EH (cell line): ENCODE data around the gene SNX32.
A peak's percentile ranks its signal among the peaks of the same experiment; 100 is the strongest.

Source experiments
- DNase-seq: peaks from one replicate; pipeline ENCODE4 v3.0.0-alpha.2; 2015; ENCODE audit warnings: low read depth

Gene SNX32

DNA sequence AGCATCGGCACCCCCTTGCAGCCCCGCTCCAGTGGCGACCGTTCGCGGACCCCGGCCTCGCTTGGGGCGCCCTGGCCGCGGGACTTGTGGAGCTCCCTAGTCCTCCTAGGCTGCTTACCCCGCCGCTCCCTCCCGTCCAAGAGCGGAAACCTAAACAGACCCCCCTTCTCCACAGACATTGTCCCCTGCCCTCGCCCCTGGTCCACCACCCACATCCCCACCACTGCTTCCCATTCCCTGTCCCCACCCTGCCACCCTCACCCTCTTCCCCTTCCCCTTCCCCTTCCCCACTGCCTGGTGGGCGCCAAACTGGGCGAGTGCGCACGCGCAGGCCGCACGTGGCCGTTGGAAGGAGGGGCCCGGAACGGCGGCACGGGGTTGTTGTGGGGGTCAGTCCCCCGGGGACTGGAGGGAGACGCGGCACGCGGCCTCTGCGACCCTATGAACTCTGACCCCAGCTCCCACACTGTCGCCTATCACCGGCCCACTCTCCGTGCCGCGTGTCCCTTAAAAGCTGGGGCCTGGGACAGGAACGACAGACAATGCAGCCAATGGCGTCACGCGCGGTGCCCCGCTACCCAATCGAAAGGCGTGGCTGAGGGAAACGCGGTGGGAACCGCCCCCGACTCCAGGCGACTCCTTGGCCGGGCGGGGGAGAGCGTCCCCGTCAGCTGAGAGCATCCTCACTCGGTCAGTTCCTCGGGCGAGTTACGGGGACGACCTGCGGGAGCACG, at the start of gene SNX32:
TSS of gene SNX32 (plus strand) at position 667 of the 734 bp plus-strand sequence. CDS start 103 bp downstream, outside the sequence.
- peak; percentile 89 for DNase-seq

DNA sequence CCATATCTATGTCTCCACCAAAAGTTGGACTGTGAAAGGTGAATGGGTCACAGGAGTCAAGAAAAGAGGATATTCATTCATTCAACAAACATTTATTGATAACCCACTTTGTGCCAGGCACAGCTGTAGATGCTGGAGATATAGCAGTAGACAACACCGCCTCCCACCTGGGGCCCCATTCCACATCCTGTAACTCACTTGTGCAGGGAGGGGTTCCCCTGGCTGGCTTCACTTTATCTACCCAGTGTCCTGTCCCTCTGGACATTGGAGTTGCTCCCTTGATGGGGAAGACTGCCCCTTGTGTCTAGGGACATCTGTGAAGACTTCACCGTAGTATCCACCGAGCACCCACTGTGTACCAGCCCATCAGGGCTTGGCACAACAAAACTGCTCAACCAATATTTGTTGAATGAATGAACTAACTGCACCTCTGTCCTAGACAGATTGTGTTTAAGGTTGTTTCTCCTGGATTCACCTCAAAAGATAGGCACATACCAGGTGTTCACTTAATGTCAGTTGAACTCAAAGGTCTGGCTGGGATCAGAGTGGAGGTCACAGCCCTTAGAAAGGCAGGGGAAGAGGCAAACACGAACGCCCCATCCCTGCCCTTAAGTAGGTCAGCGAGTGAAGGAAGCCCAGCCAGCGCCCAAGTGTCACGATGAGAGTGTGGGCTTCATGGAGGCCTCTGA, 48.3 kb upstream of the SNX32 start:
- no peak for DNase-seq

DNA sequence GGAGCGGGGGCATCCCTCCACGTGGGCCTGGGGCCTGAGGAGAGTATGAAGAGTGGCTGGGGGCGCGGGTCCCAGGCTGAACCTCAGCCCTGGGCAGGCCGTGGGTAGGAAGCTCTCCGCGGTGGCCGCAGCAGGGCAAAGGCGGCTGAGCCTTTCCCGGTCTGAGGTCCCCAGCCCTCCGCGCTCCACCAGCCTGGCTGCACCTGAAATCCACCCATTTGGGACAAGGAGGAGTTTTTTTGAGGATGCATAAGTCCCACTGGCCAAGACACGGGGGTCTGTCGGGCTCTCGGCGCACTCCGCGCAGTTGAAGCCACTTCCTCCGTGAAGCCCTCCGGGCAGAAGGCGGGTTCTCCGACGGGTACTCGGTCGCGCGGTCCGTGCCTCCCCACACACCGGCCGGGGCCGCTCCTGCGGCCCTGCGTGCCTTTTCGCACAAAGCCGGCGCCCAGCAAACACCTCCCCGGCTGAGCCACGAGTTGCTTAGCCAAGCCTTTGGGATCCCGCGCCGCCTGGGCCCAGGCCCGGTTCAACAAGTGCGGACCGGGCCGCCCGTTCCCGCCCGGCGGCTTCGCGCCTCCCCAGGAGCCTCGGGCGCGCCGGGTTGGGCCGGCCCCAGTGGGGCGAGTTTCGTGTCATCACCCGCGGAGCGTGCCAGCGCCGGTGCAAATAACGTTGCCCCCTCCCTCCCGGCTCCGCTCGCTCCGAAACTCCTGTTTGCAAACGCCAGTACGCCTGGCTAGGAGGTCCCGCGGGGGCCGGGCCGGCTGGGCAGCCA, 47.6 kb upstream of the SNX32 start:
- no peak for DNase-seq

DNA sequence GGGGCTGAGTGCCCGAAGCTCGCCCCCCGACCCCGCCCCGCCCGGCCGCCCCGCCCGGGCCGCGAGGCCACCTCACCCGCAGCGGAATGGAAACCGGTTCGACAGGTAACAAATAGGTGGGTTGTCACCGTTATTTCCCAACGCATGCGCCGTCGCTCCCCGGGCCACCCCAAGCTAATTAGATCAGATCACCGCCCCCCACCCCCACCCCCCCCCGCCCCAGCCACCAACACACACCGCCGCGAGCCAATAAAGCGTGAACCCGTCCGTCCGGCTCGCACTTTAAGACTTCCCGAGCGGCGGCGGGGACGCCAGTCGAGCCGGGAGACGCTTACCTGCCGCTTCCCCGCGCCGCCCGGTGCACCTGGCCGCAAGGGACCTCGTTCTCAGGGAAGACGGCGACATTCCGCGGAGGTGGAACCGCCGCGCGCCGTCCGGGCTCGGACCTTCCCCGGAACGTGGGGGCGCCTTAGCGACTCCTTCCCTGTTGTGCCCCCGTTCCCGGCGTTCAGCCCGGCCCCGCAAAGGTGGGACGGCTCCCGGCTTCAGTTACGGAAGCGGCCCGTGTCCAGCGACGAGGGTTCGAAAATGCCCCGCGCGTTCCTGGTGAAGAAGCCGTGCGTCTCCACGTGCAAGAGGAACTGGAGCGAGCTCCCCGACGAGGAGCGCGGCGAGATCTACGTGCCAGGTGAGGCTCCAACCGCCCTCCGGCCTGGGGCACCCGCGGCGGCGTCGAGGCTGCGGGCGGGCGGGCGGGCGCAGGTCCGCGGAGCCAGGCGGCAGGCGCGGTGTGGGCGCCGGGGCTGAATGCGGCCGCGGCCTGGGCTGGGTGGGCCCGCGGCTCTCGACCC, 46.8 kb upstream of the SNX32 start, which contains the start of gene OVOL1:
TSS of gene OVOL1 (plus strand) at position 278 of the 851 bp plus-strand sequence. CDS start at position 589, 311 bp downstream.
- DNase-seq = no peak

DNA sequence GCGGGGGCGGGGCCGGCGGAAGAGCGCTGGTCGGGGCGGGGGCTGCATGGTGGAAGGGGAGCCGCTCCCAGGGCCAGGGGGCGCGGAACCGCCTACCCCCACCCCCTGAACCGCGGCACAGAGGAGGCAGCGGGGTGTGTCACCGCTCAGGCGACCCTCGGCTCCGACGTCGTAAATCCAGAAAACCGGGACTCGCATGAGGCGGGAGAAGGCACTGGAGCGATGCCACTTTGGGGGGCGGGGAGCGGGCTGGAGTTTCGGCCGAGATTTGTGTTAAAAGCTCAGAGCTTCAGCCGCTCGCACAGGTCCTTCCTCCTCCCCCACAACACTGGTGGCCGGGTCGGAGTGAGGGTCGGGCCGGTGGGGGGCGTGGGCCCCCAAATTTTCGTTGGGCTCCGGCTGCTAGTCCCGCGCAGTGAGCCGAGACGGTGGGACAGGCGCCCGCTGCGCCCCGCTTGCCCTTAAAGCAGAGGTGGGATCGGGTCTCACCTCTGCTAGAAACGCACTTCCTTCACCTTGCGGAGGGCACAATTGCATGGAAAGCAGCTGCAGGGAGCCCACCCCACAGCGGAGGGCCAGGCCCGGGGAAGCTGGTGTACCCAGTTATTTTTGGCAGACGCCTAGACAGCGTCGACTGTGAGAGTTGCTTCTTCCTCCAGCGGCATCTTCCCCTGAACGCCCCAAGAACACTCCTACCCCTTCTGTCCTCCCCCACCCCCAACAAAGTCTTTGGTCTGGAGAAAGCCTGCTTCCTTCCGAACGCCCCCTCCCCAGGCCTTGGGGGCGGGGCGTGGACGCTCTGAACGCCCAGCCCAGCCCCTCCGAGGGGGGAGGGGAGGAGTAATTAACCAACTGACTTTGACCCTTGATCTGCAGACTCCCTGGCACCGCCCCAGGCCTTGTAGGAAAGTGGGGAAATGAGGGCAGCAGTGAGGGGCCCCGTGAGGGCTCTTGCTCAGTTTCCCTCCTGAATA, 45.8 kb upstream of the SNX32 start:
- no peak for DNase-seq

DNA sequence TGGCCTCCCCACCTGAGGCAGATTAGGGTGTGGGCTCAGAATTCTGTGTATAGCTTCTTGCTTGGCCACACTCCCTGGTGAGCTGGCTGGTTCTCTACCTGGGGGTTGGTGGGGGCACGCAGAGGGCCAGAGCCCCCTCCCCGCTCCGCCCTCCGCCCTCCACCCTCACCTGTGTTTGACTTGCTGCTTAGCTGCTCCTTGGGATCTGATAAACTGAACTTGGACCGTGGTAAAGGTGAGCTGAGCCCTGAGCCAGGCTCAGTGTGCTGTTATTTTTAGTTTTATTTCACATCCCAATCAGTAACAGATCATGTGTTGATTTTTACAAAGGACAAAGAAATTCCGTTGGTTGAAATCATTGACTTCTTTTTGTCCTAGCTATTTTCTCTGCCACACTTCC, 44.9 kb upstream of the SNX32 start:
- no peak for DNase-seq

DNA sequence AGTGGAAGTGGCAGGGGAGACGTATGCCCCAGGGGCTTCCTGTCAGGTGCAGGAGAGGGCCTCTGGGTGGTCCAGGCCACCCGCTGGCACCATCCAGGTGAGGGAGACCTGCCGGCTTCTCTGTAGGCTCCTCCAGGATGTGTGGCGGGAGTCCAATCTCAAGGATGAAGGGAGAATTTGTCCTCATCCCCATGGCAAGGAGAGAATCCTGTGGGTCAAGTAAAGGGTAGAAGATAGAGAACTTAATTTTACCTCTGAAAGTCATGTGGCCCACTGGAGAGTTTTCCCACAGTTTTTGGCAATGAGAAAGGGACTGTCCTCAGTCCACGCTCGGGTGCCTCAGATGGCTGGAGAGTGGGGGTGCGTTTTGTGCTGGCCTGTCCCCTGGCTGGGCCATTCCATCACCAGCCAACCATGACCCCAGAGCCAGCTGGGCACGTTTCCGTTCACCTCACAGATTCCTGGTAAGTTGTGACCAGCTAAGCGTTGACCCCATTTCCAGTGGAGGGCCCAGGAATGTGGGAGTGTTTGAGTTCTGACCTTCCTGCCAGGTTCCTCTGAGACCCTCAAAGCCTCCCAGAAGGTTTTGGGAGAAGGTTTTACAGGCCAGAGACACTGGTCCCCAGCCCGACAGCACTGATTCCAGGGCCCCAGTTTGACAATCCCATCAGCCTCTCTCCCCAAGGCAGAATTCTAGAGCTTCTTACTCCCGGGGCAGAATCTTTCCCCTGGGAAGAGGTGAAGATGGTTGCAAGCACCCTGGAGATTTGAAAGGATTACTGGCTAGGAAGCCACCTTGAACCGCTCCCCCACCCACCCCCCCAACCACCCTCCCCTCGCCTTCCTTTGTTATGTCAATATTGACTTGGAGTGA, 44.3 kb upstream of the SNX32 start:
- no peak for DNase-seq

DNA sequence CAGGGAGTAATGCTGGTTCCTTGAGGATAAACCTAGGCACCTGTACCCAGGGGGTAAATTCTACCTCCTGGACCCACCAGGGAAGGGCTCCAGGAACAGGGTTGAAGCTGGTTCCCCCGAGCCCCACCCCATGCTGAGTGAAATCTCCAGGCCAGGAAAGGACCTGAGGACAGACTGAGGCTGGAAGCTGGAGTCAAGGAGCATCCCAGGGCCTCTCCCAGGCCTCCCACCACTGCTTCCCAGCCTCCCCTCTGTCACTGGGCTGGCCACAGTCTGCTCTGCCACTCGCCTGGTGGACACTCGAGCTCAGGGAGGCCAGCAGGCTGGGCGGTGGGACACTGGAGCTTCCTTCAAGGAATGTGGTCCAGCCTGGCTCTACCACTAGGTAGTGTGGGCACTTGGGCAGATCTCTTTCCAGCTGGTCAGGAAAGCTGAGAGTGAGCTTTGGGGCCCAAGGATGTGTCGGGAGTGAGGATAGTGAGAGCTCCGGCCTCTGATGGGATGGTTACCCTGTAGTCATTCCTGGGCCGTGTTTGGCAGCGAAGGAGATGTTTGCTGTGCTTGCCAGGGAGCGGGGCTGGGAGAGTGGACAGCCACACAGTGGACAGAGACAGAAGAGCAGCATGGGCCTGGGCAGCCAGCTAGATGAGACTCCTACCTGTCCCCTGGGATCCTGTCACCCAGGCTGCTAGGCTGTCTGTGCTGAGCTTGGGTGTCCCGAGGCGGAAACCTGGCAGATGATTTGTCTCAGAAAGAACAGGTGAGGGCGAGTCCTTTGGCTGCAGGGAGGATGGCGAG, 43.5 kb upstream of the SNX32 start:
- DNase-seq = no peak

DNA sequence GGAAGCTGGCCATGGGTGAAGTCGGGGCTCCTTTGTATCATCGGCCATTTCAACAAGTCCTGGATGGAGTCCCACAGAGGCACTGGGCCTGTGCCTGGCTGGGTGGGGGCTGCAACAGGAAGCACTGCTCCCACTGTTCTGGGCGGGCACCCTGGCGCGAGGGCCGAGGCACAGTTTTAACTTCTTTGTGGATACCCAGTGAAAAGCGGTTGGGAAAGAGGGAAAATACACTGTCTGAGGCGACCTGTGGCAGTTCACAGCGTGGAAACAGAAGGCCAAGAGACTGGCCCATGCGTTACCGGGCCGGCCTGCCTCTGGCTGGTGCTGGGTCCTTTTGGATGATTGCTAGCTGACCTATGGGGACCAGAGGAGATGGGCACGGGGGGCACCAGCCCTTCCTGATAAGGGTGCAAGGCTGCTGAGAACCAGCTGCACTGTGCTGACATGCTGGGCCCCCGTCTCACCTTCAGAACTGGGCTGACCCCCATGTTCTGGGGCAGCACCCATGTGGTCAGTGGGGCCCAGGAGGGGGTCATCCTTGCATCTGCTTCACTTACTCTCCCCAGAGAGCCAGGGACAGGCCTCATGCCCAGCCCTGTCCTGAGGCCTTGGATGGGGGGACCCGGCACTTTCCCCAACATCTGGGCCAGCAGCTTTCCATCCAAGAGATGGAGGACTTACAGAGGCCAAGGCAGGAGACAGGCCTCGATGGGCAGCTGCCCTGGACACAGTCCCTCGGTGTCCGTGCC, 42.7 kb upstream of the SNX32 start:
- DNase-seq = no peak

DNA sequence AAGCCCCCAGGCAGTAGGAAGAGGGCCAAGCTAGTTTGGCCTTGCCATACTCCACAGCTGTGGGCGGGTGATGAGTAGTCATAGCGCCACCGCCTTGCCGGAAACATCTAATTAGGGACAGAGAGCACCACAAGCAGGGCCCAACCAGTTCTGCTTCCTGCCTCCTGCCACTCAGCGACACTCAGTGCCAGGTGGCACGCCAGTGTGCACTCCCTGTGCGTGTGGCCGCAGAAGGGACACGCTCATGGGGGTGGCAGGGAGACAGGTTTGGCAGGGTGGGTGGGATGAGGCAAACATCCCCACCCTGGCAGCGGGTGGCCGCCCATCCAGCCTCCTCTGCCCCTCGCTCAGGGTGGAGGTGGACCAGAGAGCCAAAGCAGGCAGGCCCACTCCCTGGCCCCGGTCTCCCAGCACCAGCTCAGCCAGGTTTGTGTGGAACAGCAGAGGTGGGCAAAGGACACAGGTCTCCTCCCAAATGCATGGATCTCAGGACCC, 42.0 kb upstream of the SNX32 start:
- peak; percentile 49 for DNase-seq

DNA sequence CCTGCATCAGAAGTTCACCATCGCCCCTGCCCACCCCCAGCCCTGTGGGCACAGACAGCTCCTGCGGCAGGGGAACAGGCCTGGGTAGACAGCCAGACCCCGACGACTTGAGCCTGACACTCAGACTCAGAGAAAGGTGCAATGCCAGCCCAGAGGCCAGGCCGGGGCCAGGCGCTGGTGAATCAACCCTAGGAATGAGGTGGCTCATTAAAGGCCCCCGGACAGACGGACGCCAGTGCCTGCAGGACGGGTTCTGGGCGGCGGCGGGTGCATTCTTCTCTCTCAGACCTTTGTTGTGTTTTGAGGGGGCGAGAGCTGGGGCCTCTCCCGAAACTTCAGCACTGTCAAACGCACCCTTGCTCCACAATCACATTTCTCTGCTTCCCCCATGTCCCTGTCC, 41.3 kb upstream of the SNX32 start:
- DNase-seq = no peak

DNA sequence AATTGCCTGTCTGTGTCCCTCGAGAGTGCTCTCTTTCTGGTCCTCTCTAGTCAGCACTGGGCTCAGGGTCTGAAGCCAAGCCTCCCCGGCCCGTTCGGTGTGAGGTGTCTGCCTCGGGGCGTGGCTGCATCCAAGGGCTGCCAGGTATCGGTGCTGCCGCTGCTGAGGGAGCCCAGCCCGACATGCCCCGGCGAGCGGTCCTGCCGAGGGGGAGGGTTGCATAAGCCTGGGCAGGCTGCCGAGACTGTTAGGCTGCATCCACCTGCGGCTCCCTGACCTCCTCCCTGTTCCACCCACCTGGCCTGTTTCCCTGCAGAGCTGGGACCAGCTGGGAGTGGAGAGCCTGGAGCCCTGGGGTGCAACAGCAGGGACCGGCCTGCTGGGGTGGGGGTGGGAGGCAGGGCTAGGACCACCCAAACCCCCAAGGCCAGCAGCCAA, 40.6 kb upstream of the SNX32 start:
- DNase-seq = no peak

DNA sequence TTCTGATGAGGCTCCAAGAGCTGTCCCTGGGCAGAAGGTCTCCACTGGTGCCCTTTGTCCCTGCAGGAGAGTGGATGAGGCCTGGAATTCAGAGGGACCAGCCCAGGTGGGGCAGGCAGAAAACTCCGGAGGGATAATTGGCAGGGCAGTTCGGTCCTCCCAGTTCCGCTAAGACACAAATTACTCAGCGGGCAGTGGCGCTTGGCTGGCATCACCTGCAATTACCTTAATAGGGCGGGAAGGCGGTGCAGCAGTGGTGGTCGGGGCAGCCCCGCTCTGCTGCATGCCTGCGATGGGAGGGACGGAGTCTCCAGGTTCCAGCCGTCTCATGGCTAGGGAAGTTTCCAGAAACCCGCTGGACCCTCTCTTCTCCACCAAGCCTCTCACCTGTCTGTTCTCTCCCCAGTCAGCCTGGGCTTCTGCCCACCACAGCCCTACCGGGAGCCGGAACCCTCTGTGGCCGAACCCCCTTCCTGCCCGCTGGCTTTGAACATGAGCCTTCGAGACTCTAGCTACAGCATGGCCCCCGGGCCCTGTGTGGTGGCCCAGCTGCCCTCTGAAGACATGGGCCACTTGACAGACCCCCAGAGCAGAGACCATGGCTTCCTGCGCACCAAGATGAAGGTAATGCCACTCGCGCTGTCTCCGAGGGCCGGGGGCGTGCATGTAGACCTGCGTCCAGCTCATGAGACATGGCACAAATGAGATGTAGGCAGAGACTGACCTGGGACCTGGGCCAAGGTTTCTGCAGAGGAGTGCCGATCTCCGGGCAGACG, 40.0 kb upstream of the SNX32 start:
- DNase-seq = no peak

DNA sequence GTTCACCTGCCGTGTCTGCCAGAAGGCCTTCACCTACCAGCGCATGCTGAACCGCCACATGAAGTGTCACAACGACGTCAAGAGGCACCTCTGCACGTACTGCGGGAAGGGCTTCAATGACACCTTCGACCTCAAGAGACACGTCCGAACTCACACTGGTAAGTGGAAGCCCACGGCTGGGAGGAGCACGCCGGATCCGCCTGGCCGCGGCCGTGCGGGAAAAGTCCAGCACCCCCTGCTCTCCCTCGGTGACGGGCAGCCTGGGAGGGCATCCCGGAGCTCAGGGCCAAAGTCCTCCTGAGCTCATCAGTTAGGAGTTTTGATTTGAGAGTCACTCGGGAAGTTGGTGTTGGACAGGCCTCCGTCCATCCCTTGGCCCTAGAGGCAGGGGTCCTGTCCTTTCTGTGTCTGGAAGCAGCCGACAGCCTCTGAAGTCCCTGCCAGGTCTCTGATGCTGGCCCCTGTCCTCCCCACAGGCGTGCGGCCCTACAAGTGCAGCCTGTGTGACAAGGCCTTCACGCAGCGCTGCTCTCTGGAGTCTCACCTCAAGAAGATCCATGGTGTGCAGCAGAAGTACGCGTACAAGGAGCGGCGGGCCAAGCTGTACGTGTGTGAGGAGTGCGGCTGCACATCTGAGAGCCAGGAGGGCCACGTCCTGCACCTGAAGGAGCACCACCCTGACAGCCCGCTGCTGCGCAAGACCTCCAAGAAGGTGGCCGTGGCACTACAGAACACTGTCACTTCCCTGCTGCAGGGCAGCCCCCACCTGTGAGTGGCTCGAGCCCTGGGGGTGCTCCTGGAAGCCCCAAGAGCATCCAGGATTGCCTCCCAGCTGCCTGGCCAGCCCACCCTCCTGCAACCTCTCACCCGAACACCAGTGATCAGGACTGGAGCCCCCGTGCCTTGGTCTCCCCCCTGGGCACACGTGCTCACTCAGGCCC, 38.9 kb upstream of the SNX32 start:
- no peak for DNase-seq

DNA sequence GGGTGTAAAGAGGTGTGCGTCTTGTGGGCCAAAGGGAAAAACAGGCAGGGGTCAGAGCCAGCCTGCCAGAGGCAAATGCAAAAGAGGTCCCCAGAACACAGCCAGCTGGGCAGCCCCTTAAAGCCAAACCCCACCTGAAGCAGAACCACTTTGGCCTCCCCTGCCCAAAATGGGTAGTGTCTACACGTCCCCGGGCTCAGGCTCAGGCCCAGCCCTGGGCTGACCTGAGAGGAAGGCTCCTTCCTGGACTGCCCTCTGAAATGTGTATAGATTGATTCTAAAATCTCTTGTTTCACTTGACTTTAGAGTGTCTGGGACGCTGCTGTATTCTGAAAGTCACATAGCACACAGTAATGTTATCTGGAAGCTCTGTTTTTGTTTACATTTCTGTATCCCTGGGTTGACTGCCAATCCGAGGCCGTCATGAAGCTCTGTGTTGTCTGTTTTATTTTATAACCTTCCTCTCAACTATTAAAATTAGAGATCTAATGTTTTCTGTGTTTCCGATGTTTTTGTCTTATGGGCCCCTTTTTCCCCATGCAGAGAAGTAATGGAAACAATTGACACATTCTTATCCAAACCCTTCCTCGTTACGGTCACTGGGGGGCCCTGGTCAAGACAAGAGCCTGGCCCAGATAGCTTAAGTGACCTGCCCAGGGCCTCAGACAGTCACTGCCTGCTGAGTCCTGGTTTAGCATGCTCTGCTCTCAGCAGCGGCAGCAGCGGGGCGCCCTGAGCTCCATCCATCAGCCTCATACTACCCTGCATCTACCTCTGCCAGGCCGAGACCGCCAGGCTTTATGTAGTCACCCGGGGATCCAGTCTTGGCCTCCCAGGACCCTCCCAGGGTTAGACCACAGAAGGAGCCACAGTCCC, 36.8 kb upstream of the SNX32 start:
- no peak for DNase-seq
